ENCODE data around the gene DDIAS.
"Not testable (repeated sequence)": the region's sequence is repeated elsewhere in the genome, so short reads cannot be mapped to it uniquely, and the experiment has no call there.

The DDIAS gene

GRCh38 chr11:82892611-82893169, 8.8 kb upstream of the DDIAS start:
- DNase-seq, result no peak

- no peak for DNase-seq
Observed at GRCh38 chr11:82895437-82896091, 6.0 kb upstream of the DDIAS start.

- no peak for DNase-seq
Observed at GRCh38 chr11:82896183-82896582, 5.4 kb upstream of the DDIAS start.

- no peak for DNase-seq
Observed at GRCh38 chr11:82898241-82898640, 3.3 kb upstream of the DDIAS start.

GRCh38 chr11:82899186-82899820, 2.2 kb upstream of the DDIAS start:
- peak; percentile 7 for DNase-seq

GRCh38 chr11:82899957-82900276, 1.6 kb upstream of the DDIAS start:
- no peak for DNase-seq

GRCh38 chr11:82900277-82901164, 1.0 kb upstream of the DDIAS start, which contains the start of gene PRCP:
PRCP (minus strand) TSS chr11:82900430; CDS start chr11:82900402, 28 bp downstream.
- peak; percentile 95 for DNase-seq

- no peak for DNase-seq
Observed at GRCh38 chr11:82901922-82902485, 468 bp downstream of the DDIAS start.

- DNase-seq, result no peak
Observed at GRCh38 chr11:82902880-82903279, 1.3 kb downstream of the DDIAS start.

GRCh38 chr11:82903843-82904586, 2.5 kb downstream of the DDIAS start:
- no peak for DNase-seq

- no peak for DNase-seq
Observed at GRCh38 chr11:82906236-82906635, 4.7 kb downstream of the DDIAS start.

- DNase-seq, result no peak
Observed at GRCh38 chr11:82906931-82907330, 5.4 kb downstream of the DDIAS start.

GRCh38 chr11:82907371-82907770, 5.8 kb downstream of the DDIAS start:
- DNase-seq, result no peak

- no peak for DNase-seq
Observed at GRCh38 chr11:82908311-82908710, 6.8 kb downstream of the DDIAS start.

GRCh38 chr11:82909015-82909640, 7.6 kb downstream of the DDIAS start:
- DNase-seq, result no peak

- DNase-seq, result not testable (repeated sequence)
Observed at GRCh38 chr11:82919786-82920185, 18.2 kb downstream of the DDIAS start.

GRCh38 chr11:82920227-82920626, 18.7 kb downstream of the DDIAS start:
- DNase-seq, result peak; percentile 13

GRCh38 chr11:82922396-82923173, 21.0 kb downstream of the DDIAS start:
- not testable (repeated sequence) for DNase-seq

GRCh38 chr11:82924522-82925224, 23.1 kb downstream of the DDIAS start:
- DNase-seq, result no peak

- DNase-seq, result peak; percentile 56
Observed at GRCh38 chr11:82927264-82927880, 25.8 kb downstream of the DDIAS start.
